Measurements from ENCODE around the gene IDUA. TPM values are rescaled to one million over a fixed set of nuclear protein-coding genes. Genes with fewer than 3 reads are reported as not detected.

IDUA gene
- total and polyA plus RNA-seq, 4 donors: 3.0 to 4.5 (median 3.8) TPM

- no peak for TF ChIP-seq ZBTB33 (IDR thresholded peaks at IDR 0.05)
- no peak for TF ChIP-seq RXRA (IDR thresholded peaks at IDR 0.05)
- TF ChIP-seq JUND (IDR thresholded peaks at IDR 0.05): no peak
- no peak for TF ChIP-seq FOXA2 (IDR thresholded peaks at IDR 0.05)
- no peak for TF ChIP-seq RAD21 (IDR thresholded peaks at IDR 0.05)
- TF ChIP-seq EGR1 (IDR thresholded peaks at IDR 0.05; ENCODE audit: low read depth in 2 of 2): no peak
These were observed 16.6 kb downstream of the IDUA start (continued) for GRCh38 chr4:1003271-1004070.

GRCh38 chr4:1004071-1004418, 17.2 kb downstream of the IDUA start:
- Histone ChIP-seq H3K27me3 (ENCODE audit: control insufficient read depth in 4 of 4, insufficient read depth in 4 of 4, low read length in 3 of 4) (no peaks in the 10 kb centered on the region), H3K36me3 (ENCODE audit: control insufficient read depth in 4 of 4, insufficient read depth in 3 of 4, low read depth in 1 of 4, low read length in 3 of 4) (no peaks in the 10 kb centered on the region), H3K9ac (ENCODE audit: low read depth in 1 of 2, low read length in 2 of 2) (no peak overlapping the region), H3K4me1 (ENCODE audit: control insufficient read depth in 4 of 4, insufficient read depth in 4 of 4, low read length in 3 of 4) (peaks cover 3 to 22% (median 14%) of the 10 kb centered on the region in 4 donors), H3K4me3 (ENCODE audit: low read depth in 1 of 3, low read length in 3 of 3) (no peak overlapping the region), H3K9me3 (ENCODE audit: control insufficient read depth in 4 of 4, low read length in 3 of 4) (no peaks in the 10 kb centered on the region), H3K27ac (ENCODE audit: low read depth in 1 of 2, low read length in 2 of 2) (no peak overlapping the region)
- WGBS: 89% methylated on average over 13 of the region's 13 CpGs
- DNase-seq (ENCODE audit: low spot score): no peak
- no peak for TF ChIP-seq SP1 (IDR thresholded peaks at IDR 0.05)
- TF ChIP-seq GABPA (IDR thresholded peaks at IDR 0.05 in 1 of 2, conservative IDR thresholded peaks at IDR 0.05 in 1 of 2): no peak
- no peak for TF ChIP-seq EGR1 (IDR thresholded peaks at IDR 0.05; ENCODE audit: low read depth in 2 of 2)
- TF ChIP-seq FOXA2 (IDR thresholded peaks at IDR 0.05): no peak
- TF ChIP-seq ZBTB33 (IDR thresholded peaks at IDR 0.05): no peak
- no peak for TF ChIP-seq HNF4A (conservative IDR thresholded peaks at IDR 0.05)

DNA sequence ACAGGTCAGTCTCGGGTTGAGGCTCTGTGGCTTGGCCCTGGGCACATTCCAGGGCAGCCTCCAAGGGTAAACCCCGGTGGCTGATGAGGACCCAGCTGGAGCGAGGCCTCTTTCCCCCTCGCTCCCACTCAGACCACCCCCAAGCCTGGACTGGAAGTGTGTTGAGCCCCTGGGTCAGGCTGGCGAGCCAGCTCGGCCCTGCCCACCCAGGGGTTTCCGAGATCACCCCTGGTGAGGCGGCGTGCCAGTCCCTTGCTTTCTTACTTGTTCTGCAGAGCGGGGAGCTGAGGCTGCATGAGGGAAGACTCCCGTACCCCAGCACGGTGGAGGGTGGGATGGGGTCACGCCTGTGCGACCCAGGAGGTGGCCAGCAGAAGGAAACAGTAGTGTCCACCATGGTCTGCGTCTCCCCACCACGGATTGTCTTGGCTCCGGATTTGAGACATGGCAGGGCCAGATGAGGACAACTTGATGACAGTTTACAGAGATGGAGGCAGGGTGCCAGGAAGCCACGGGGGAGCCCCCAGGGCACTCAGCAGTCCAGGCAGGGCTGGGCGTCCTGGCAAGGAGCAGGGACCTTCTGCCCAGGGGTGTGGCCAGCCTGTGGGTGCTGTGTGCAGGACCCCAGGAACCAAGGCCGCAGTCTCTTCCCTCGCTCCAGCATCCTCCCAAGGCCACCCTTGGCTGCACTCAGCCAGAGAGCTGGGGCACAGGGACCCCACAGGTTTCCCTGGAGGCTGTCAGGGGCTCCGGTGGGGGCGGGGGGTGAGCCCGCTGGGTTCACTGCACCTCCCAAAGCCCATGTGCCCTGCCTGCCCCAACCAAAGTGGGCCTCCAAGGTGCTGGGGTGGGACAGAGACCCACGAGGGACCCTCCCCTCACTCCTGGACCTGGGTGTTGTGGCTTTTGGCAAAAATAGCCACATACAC, 18.0 kb downstream of the IDUA start:
- no peaks in the 10 kb centered on the region for H3K9me3 ChIP-seq (ENCODE audit: control insufficient read depth in 4 of 4, low read length in 3 of 4)
- H3K27me3 ChIP-seq (ENCODE audit: control insufficient read depth in 4 of 4, insufficient read depth in 4 of 4, low read length in 3 of 4): no peaks in the 10 kb centered on the region
- TF ChIP-seq NR2F2 (IDR thresholded peaks at IDR 0.05): no peak
- TF ChIP-seq FOXA2 (IDR thresholded peaks at IDR 0.05): no peak
- TF ChIP-seq SP1 (IDR thresholded peaks at IDR 0.05): no peak
- TF ChIP-seq HNF4A (conservative IDR thresholded peaks at IDR 0.05): no peak
- TF ChIP-seq, protein P1, sequence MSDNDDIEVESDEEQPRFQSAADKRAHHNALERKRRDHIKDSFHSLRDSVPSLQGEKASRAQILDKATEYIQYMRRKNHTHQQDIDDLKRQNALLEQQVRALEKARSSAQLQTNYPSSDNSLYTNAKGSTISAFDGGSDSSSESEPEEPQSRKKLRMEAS (IDR thresholded peaks at IDR 0.05): no peak
- TF ChIP-seq TAF1 (conservative IDR thresholded peaks at IDR 0.05): no peak
- TF ChIP-seq GABPA (IDR thresholded peaks at IDR 0.05 in 1 of 2, conservative IDR thresholded peaks at IDR 0.05 in 1 of 2): no peak
- no peak for TF ChIP-seq ZBTB33 (IDR thresholded peaks at IDR 0.05)
- TF ChIP-seq YY1 (IDR thresholded peaks at IDR 0.05): no peak
- TF ChIP-seq FOXA1 (IDR thresholded peaks at IDR 0.05): no peak
- TF ChIP-seq RXRA (IDR thresholded peaks at IDR 0.05): no peak
- no peak for TF ChIP-seq EGR1 (IDR thresholded peaks at IDR 0.05; ENCODE audit: low read depth in 2 of 2)
- no peak for TF ChIP-seq ATF3 (IDR thresholded peaks at IDR 0.05)
- H3K27ac ChIP-seq (ENCODE audit: low read depth in 1 of 2, low read length in 2 of 2): no peak overlapping the region
- DNase-seq (ENCODE audit: low spot score): no peak
- peaks cover 4 to 25% (median 15%) of the 10 kb centered on the region in 4 donors for H3K4me1 ChIP-seq (ENCODE audit: control insufficient read depth in 4 of 4, insufficient read depth in 4 of 4, low read length in 3 of 4)
- WGBS: 83% methylated on average over 25 of the region's 25 CpGs
- H3K9ac ChIP-seq (ENCODE audit: low read depth in 1 of 2, low read length in 2 of 2): no peak overlapping the region
- H3K36me3 ChIP-seq (ENCODE audit: control insufficient read depth in 4 of 4, insufficient read depth in 3 of 4, low read depth in 1 of 4, low read length in 3 of 4): no peaks in the 10 kb centered on the region
- no peak overlapping the region for H3K4me3 ChIP-seq (ENCODE audit: low read depth in 1 of 3, low read length in 3 of 3)

Data from liver (tissue), 9 donors.